Activated CD8-positive, alpha-beta T cell treated with anti-CD3 and anti-CD28 coated beads for 36 hours (primary cell): ENCODE measurements around the gene STAT6. TPM values are rescaled to one million over a fixed set of nuclear protein-coding genes. Genes with fewer than 3 reads are reported as not detected.

Experiments used
- ATAC-seq: fragments of 200-7000 bp; cut with Tn5 transposase; one replicate; pipeline ENCODE4 v1.10.0; 2021; ENCODE audit warnings: mild to moderate bottlenecking, moderate library complexity
- CTCF ChIA-PET: fragments of 350-600 bp; sonication (Branson Sonifier 250); formaldehyde crosslinking; loops from one replicate; lab custom pipeline; 2021; ENCODE audit warnings: antibody characterized with exemption; lab: Charles Lee
- POLR2A ChIA-PET: fragments of 350-600 bp; sonication (Branson Sonifier 250); formaldehyde crosslinking; loops from one replicate; lab custom pipeline; 2021; ENCODE audit warnings: antibody characterized with exemption; lab: Charles Lee
- DNase-seq: peaks from one replicate; pipeline ENCODE4 v3.0.0-alpha.2; 2020
- H3K27ac Mint-ChIP-seq: one replicate; pipeline ENCODE4 v1.8.0; 2021; ENCODE audit warnings: mild to moderate bottlenecking, mixed read lengths
- H3K27me3 Mint-ChIP-seq: one replicate; pipeline ENCODE4 v1.8.0; 2021; ENCODE audit warnings: mixed read lengths
- H3K36me3 Mint-ChIP-seq: one replicate; pipeline ENCODE4 v1.8.0; 2021; ENCODE audit warnings: low read depth, mixed read lengths
- H3K4me1 Mint-ChIP-seq: one replicate; pipeline ENCODE4 v1.8.0; 2021; ENCODE audit warnings: low read depth, mixed read lengths
- H3K4me3 Mint-ChIP-seq: one replicate; pipeline ENCODE4 v1.8.0; 2021; ENCODE audit warnings: mild to moderate bottlenecking, moderate library complexity, mixed read lengths
- H3K9me3 Mint-ChIP-seq: one replicate; pipeline ENCODE4 v1.8.0; 2021; ENCODE audit warnings: mixed read lengths
- CTCF ChIP-seq: fragments of 200-600 bp; IDR thresholded peaks from one replicate; pipeline ENCODE4 v1.8.0; 2022; ENCODE audit warnings: antibody characterized with exemption, mild to moderate bottlenecking
- intact Hi-C: fragments of 100-400 bp; cut with micrococcal nuclease; formaldehyde crosslinking; loops from one replicate; pipeline ENCODE4 v1.10.0; 2022
- total RNA-seq, 2 experiments: library from RNA; stranded (reverse); gene quantifications; one replicate each; pipeline ENCODE4 v1.2.3, GENCODE V29; 2021

The STAT6 gene
- total RNA-seq, 2 experiments from 2014 or later: 207 to 209 TPM

GRCh38 chr12:57107456-57108155 is 3.6 kb downstream of the STAT6 start:
- H3K36me3 Mint-ChIP-seq: peaks cover 73% of the 10 kb centered on the region
- peak overlapping the region; percentile 62 for H3K27ac Mint-ChIP-seq
- no peaks in the 10 kb centered on the region for H3K27me3 Mint-ChIP-seq

GRCh38 chr12:57106021-57106708 is 5.0 kb downstream of the STAT6 start:
- Mint-ChIP-seq H3K4me1 (peaks cover 72% of the 10 kb centered on the region), H3K36me3 (peaks cover 83% of the 10 kb centered on the region), H3K9me3 (no peaks in the 10 kb centered on the region), H3K27me3 (no peaks in the 10 kb centered on the region), H3K27ac (peak overlapping the region; percentile 55), H3K4me3 (no peak overlapping the region)
- TF ChIP-seq CTCF: no peak
- ChIA-PET CTCF (interaction anchor here (1.0 to 9.8 kb wide), 8 partner anchors 13 to 107 kb away, joined by 3 to 167 read pairs (median 5); partner anchors contain the start of gene NAB2), POLR2A (interaction anchor here (1.5 to 17.5 kb wide), 2 partner anchors 11 to 12 kb away, joined by 3 to 417 read pairs; partner anchors contain the start of gene NAB2)
- no peak for DNase-seq
- intact Hi-C loops: no loop called here
- no peak for ATAC-seq

More at GRCh38 chr12:57107456-57108155, 3.6 kb downstream of the STAT6 start:
- intact Hi-C loops: no loop called here
- ChIA-PET POLR2A (interaction anchor here (1.5 to 17.5 kb wide), 3 partner anchors 10 to 43 kb away, joined by 3 to 417 read pairs (median 58); partner anchors contain the start of gene NAB2), CTCF (interaction anchor here (1.0 to 9.8 kb wide), 7 partner anchors 15 to 103 kb away, joined by 3 to 167 read pairs (median 8); partner anchors contain the start of genes NAB2 and ZBTB39)
- Mint-ChIP-seq H3K9me3 (no peaks in the 10 kb centered on the region), H3K4me3 (peak overlapping the region; percentile 15), H3K4me1 (peaks cover 68% of the 10 kb centered on the region)
- no peak for DNase-seq
- TF ChIP-seq CTCF: no peak
- no peak for ATAC-seq

GRCh38 chr12:57105011-57105753 is 6.0 kb downstream of the STAT6 start:
- no peak overlapping the region for H3K4me3 Mint-ChIP-seq
- H3K4me1 Mint-ChIP-seq: peaks cover 75% of the 10 kb centered on the region
- intact Hi-C loops: no loop called here
- no peaks in the 10 kb centered on the region for H3K9me3 Mint-ChIP-seq
- no peak for TF ChIP-seq CTCF
- H3K36me3 Mint-ChIP-seq: peaks cover 77% of the 10 kb centered on the region
- CTCF ChIA-PET: interaction anchor here (0.8 to 9.8 kb wide), 6 partner anchors 12 to 109 kb away, joined by 3 to 167 read pairs (median 5); partner anchors contain the start of gene NAB2
- peak overlapping the region; percentile 73 for H3K27ac Mint-ChIP-seq
- POLR2A ChIA-PET: interaction anchor here (17.5 kb wide), 1 partner anchor 10 kb away, joined by 417 read pairs; the partner anchor contains the start of gene NAB2
- no peak for DNase-seq
- no peak for ATAC-seq
- no peaks in the 10 kb centered on the region for H3K27me3 Mint-ChIP-seq

GRCh38 chr12:57104292-57104910 is 6.8 kb downstream of the STAT6 start:
- CTCF ChIA-PET: interaction anchor here (0.8 to 9.8 kb wide), 6 partner anchors 8 to 110 kb away, joined by 3 to 167 read pairs (median 4); partner anchors contain the start of gene NAB2
- Mint-ChIP-seq H3K36me3 (peaks cover 76% of the 10 kb centered on the region), H3K4me1 (peaks cover 68% of the 10 kb centered on the region), H3K27ac (peak overlapping the region; percentile 73), H3K9me3 (no peaks in the 10 kb centered on the region), H3K27me3 (no peaks in the 10 kb centered on the region), H3K4me3 (no peak overlapping the region)
- ATAC-seq: no peak
- POLR2A ChIA-PET: interaction anchor here (0.7 to 18.7 kb wide), 5 partner anchors 1 to 77 kb away, joined by 3 to 417 read pairs (median 7); partner anchors contain the start of genes NAB2, NEMP1 and STAT6
- intact Hi-C loops: no loop called here
- TF ChIP-seq CTCF: no peak
- DNase-seq: no peak
